ENCODE measurements around the gene ZNF160.
A peak's percentile ranks its signal among the peaks of the same experiment; 100 is the strongest.
"Not testable (repeated sequence)": the region's sequence is repeated elsewhere in the genome, so short reads cannot be mapped to it uniquely, and the experiment has no call there.

ZNF160 gene

GRCh38 chr19:53078668-53079067 lies 24.6 kb downstream of the ZNF160 start:
- peaks cover 3 to 30% of the 10 kb centered on the region in 2 donors for H3K4me1 Mint-ChIP-seq
- H3K36me3 Mint-ChIP-seq = peaks cover 66 to 90% of the 10 kb centered on the region in 2 donors
- no peak overlapping the region for H3K4me3 Mint-ChIP-seq
- no peak for DNase-seq
- peaks cover 11 to 26% of the 10 kb centered on the region in 2 donors for H3K9me3 Mint-ChIP-seq
- no peak for ATAC-seq (replicated peaks)
- H3K27me3 Mint-ChIP-seq = no peaks in the 10 kb centered on the region
- no peak overlapping the region for H3K27ac Mint-ChIP-seq

GRCh38 chr19:53076984-53077383 lies 26.2 kb downstream of the ZNF160 start:
- Mint-ChIP-seq H3K36me3 (peaks cover 69 to 89% of the 10 kb centered on the region in 2 donors), H3K9me3 (peaks cover 14 to 29% of the 10 kb centered on the region in 2 donors)
- DNase-seq = peak; percentile 7

GRCh38 chr19:53068834-53069233 lies 34.4 kb downstream of the ZNF160 start:
- ATAC-seq (replicated peaks) (no peak), DNase-seq (no peak)
- Mint-ChIP-seq H3K27ac (peak overlapping the region; percentile 33), H3K36me3 (peaks cover 58 to 73% of the 10 kb centered on the region in 2 donors), H3K4me1 (no peaks in the 10 kb centered on the region), H3K27me3 (no peaks in the 10 kb centered on the region), H3K9me3 (peaks cover 32 to 40% of the 10 kb centered on the region in 2 donors), H3K4me3 (no peak overlapping the region)

More at GRCh38 chr19:53076984-53077383, 26.2 kb downstream of the ZNF160 start:
- no peaks in the 10 kb centered on the region for H3K27me3 Mint-ChIP-seq
- no peak overlapping the region for H3K27ac Mint-ChIP-seq
- H3K4me1 Mint-ChIP-seq = peaks cover 3 to 30% of the 10 kb centered on the region in 2 donors
- no peak overlapping the region for H3K4me3 Mint-ChIP-seq
- ATAC-seq (replicated peaks) = peak; percentile 65 to 67

- no peak overlapping the region for H3K4me3 Mint-ChIP-seq
- H3K27me3 Mint-ChIP-seq = no peaks in the 10 kb centered on the region
- H3K9me3 Mint-ChIP-seq = peaks cover 30 to 42% of the 10 kb centered on the region in 2 donors
- ATAC-seq (replicated peaks) = no peak
- H3K4me1 Mint-ChIP-seq = no peaks in the 10 kb centered on the region
- H3K27ac Mint-ChIP-seq = no peak overlapping the region
- peaks cover 56 to 71% of the 10 kb centered on the region in 2 donors for H3K36me3 Mint-ChIP-seq
- no peak for DNase-seq
Measured at GRCh38 chr19:53068199-53068598, 35.0 kb downstream of the ZNF160 start.

- no peak overlapping the region for H3K27ac Mint-ChIP-seq
- ATAC-seq (replicated peaks) = peak; percentile 71 to 77
- peaks cover 23 to 28% of the 10 kb centered on the region in 2 donors for H3K27me3 Mint-ChIP-seq
- H3K36me3 Mint-ChIP-seq = peaks cover 23 to 28% of the 10 kb centered on the region in 2 donors
- DNase-seq = peak; percentile 11
- peak overlapping the region; percentile 64 to 67 for H3K4me3 Mint-ChIP-seq
- H3K4me1 Mint-ChIP-seq = peaks cover 3 to 10% of the 10 kb centered on the region in 2 donors
- peaks cover 28 to 30% of the 10 kb centered on the region in 2 donors for H3K9me3 Mint-ChIP-seq
Measured at GRCh38 chr19:53057904-53058580, 45.2 kb downstream of the ZNF160 start.

GRCh38 chr19:53055117-53055516 lies 48.1 kb downstream of the ZNF160 start:
- H3K36me3 Mint-ChIP-seq = peaks cover 13 to 18% of the 10 kb centered on the region in 2 donors
- H3K27ac Mint-ChIP-seq = no peak overlapping the region
- H3K4me1 Mint-ChIP-seq = peaks cover 3 to 10% of the 10 kb centered on the region in 2 donors
- no peak for ATAC-seq (replicated peaks)
- no peak for DNase-seq
- H3K4me3 Mint-ChIP-seq = no peak overlapping the region
- H3K27me3 Mint-ChIP-seq = peaks cover 23 to 28% of the 10 kb centered on the region in 2 donors
- H3K9me3 Mint-ChIP-seq = peaks cover 23 to 32% of the 10 kb centered on the region in 2 donors

- ATAC-seq (replicated peaks) (no peak), DNase-seq (no peak)
- H3K4me1 Mint-ChIP-seq = no peaks in the 10 kb centered on the region
- H3K27me3 Mint-ChIP-seq = peaks cover 3 to 5% of the 10 kb centered on the region in 2 donors
- H3K27ac Mint-ChIP-seq = no peak overlapping the region
- peaks cover 16 to 25% of the 10 kb centered on the region in 2 donors for H3K9me3 Mint-ChIP-seq
- H3K36me3 Mint-ChIP-seq = peaks cover 0 to 4% of the 10 kb centered on the region in 2 donors
- H3K4me3 Mint-ChIP-seq = no peak overlapping the region
Measured at GRCh38 chr19:53047379-53047778, 55.8 kb downstream of the ZNF160 start.

- H3K4me1 Mint-ChIP-seq = no peaks in the 10 kb centered on the region
- H3K36me3 Mint-ChIP-seq = peaks cover 0 to 4% of the 10 kb centered on the region in 2 donors
- no peak overlapping the region for H3K27ac Mint-ChIP-seq
- no peak overlapping the region for H3K4me3 Mint-ChIP-seq
- ATAC-seq (replicated peaks) (no peak), DNase-seq (no peak)
- H3K27me3 Mint-ChIP-seq = peaks cover 3 to 11% of the 10 kb centered on the region in 2 donors
- H3K9me3 Mint-ChIP-seq = peaks cover 16 to 17% of the 10 kb centered on the region in 2 donors
Measured at GRCh38 chr19:53045536-53045935, 57.7 kb downstream of the ZNF160 start.

GRCh38 chr19:53041366-53041765 lies 61.9 kb downstream of the ZNF160 start:
- peaks cover 12 to 19% of the 10 kb centered on the region in 2 donors for H3K36me3 Mint-ChIP-seq
- no peak overlapping the region for H3K4me3 Mint-ChIP-seq
- ATAC-seq (replicated peaks) = no peak
- DNase-seq = no peak
- peaks cover 18 to 40% of the 10 kb centered on the region in 2 donors for H3K27me3 Mint-ChIP-seq
- peaks cover 18 to 21% of the 10 kb centered on the region in 2 donors for H3K9me3 Mint-ChIP-seq
- peaks cover 4 to 10% of the 10 kb centered on the region in 2 donors for H3K4me1 Mint-ChIP-seq
- H3K27ac Mint-ChIP-seq = no peak overlapping the region

- Mint-ChIP-seq H3K4me1 (peaks cover 4 to 10% of the 10 kb centered on the region in 2 donors), H3K36me3 (peaks cover 15 to 22% of the 10 kb centered on the region in 2 donors), H3K4me3 (peak overlapping the region; percentile 65 to 71), H3K27ac (no peak overlapping the region), H3K27me3 (peaks cover 26 to 40% of the 10 kb centered on the region in 2 donors), H3K9me3 (peaks cover 21 to 24% of the 10 kb centered on the region in 2 donors)
- ATAC-seq (replicated peaks) = peak; percentile 33 to 72
- DNase-seq = no peak
Measured at GRCh38 chr19:53037101-53038097, 65.8 kb downstream of the ZNF160 start.

GRCh38 chr19:53034948-53035675 lies 68.1 kb downstream of the ZNF160 start:
- peaks cover 26 to 31% of the 10 kb centered on the region in 2 donors for H3K27me3 Mint-ChIP-seq
- peaks cover 15 to 22% of the 10 kb centered on the region in 2 donors for H3K36me3 Mint-ChIP-seq
- no peak overlapping the region for H3K27ac Mint-ChIP-seq
- DNase-seq = no peak
- H3K4me3 Mint-ChIP-seq = no peak overlapping the region
- H3K4me1 Mint-ChIP-seq = peaks cover 4 to 10% of the 10 kb centered on the region in 2 donors
- H3K9me3 Mint-ChIP-seq = peaks cover 21 to 22% of the 10 kb centered on the region in 2 donors
- ATAC-seq (replicated peaks) = no peak

GRCh38 chr19:53034054-53034453 lies 69.2 kb downstream of the ZNF160 start:
- Mint-ChIP-seq H3K9me3 (peaks cover 21 to 22% of the 10 kb centered on the region in 2 donors), H3K36me3 (peaks cover 15 to 22% of the 10 kb centered on the region in 2 donors), H3K27ac (no peak overlapping the region), H3K4me3 (no peak overlapping the region), H3K27me3 (peaks cover 26 to 27% of the 10 kb centered on the region in 2 donors), H3K4me1 (peaks cover 4 to 10% of the 10 kb centered on the region in 2 donors)
- ATAC-seq (replicated peaks) = no peak
- no peak for DNase-seq

GRCh38 chr19:53028306-53028705 lies 74.9 kb downstream of the ZNF160 start:
- not testable (repeated sequence) for DNase-seq; H3K36me3 Mint-ChIP-seq; H3K27me3 Mint-ChIP-seq; ATAC-seq (replicated peaks); H3K4me3 Mint-ChIP-seq; H3K4me1 Mint-ChIP-seq; H3K27ac Mint-ChIP-seq
- peaks cover 10 to 11% of the 10 kb centered on the region in 2 donors for H3K9me3 Mint-ChIP-seq
